Neural progenitor cell (in vitro differentiated cells): ENCODE results near the gene BRCC3.

Experiments used
- CTCF ChIP-seq: fragments of 200-600 bp; sonication (generic); IDR thresholded peaks from 2 replicates; pipeline ENCODE4 v1.5.1; 2017; ENCODE audit warnings: antibody characterized with exemption, mild to moderate bottlenecking
- EZH2 ChIP-seq: fragments of 200-600 bp; sonication (generic); IDR thresholded peaks from 2 replicates; pipeline ENCODE4 v1.6.1; 2017; ENCODE audit warnings: antibody characterized with exemption, mild to moderate bottlenecking, moderate library complexity
- EZH2phosphoT487 ChIP-seq: fragments of 200-600 bp; sonication (generic); IDR thresholded peaks from 2 replicates; pipeline ENCODE4 v1.6.1; 2017; ENCODE audit warnings: antibody characterized with exemption

DNA sequence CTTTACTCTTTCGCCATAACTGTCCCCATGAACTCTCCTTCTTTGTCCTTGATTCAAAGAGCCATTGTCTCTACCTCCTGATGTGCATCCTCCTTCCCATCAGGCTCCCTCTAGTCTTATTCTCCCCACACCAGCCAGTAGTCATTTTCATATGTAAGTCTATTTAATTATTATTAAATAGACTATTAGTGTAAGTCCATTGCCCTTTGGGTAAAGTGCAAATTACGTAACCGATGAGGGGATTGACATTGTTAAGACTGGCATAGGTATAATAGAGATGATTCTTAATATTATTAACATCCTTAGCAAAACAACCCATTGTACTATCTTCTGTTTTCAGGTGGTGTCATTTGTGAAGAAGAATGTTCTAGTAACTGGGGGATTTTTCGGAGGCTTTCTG is 17.1 kb upstream of the BRCC3 start:
- TF ChIP-seq CTCF, result no peak
- no peak for TF ChIP-seq EZH2
- no peak for TF ChIP-seq EZH2phosphoT487
